T-cell (primary cell): ENCODE results near the gene GAL3ST3. TPM values are rescaled to one million over a fixed set of nuclear protein-coding genes. Genes with fewer than 3 reads are reported as not detected.
A peak's percentile ranks its signal among the peaks of the same experiment; 100 is the strongest.

Source experiments
- ATAC-seq, 4 experiments: fragments of 200-7000 bp in 3 of 4; fragments of 150-1000 bp in 1 of 4; cut with Tn5 transposase; replicated peaks in 1 of 4; 1 replicate in 3 of 4; 2 replicates in 1 of 4; pipeline ENCODE4 v1.10.0; 2021; ENCODE audit warnings: moderate library complexity in 3 of 4, mild to moderate bottlenecking in 2 of 4, moderate number of reproducible peaks in 1 of 4
- CTCF ChIA-PET, 2 donors: fragments of 300-600 bp; sonication (Branson Sonifier 250); formaldehyde crosslinking; loops; one replicate each; lab custom pipeline; 2022; ENCODE audit warnings: antibody characterized with exemption in 2 of 2; lab: Charles Lee
- POLR2A ChIA-PET, 2 donors: fragments of 300-600 bp; sonication (Branson Sonifier 250); formaldehyde crosslinking; loops; one replicate each; lab custom pipeline; 2022; ENCODE audit warnings: antibody characterized with exemption in 2 of 2; lab: Charles Lee
- DNase-seq, 35 experiments: peaks; one replicate each; pipeline versions ENCODE4 v3.0.0 to v3.0.0-alpha.2; 2013 to 2023
- H3K27ac ChIP-seq: one replicate; pipeline ENCODE4 v1.5.1; 2013; ENCODE audit warnings: low read length
- H3K27me3 ChIP-seq, 2 experiments: replicated peaks in 1 of 2; 1 replicate in 1 of 2; 2 replicates in 1 of 2; pipeline versions ENCODE4 v1.6.1 to v1.7.0; 2013; ENCODE audit warnings: low read length in 1 of 2, mixed read lengths in 1 of 2; ENCODE audit not compliant: control insufficient read depth in 2 of 2, insufficient read depth in 2 of 2; ENCODE audit errors: extremely low read depth in 1 of 2
- H3K36me3 ChIP-seq, 2 donors: 1 replicate in 1 of 2; 2 replicates in 1 of 2; pipeline versions ENCODE4 v1.6.1 to v1.7.0; 2013; ENCODE audit warnings: low read length in 1 of 2; ENCODE audit not compliant: control insufficient read depth in 2 of 2, insufficient read depth in 1 of 2; ENCODE audit errors: extremely low read depth in 1 of 2
- H3K4me1 ChIP-seq, 2 experiments: 1 replicate in 1 of 2; 2 replicates in 1 of 2; pipeline versions ENCODE4 v1.6.1 to v1.7.0; 2013; ENCODE audit warnings: low read length in 2 of 2, mixed read lengths in 1 of 2; ENCODE audit not compliant: insufficient read depth in 2 of 2, control insufficient read depth in 1 of 2; ENCODE audit errors: extremely low read depth in 1 of 2
- H3K4me3 ChIP-seq, 2 donors: 1 replicate in 1 of 2; 2 replicates in 1 of 2; pipeline versions ENCODE4 v1.5.1 to v1.7.0; 2013; ENCODE audit warnings: mild to moderate bottlenecking in 2 of 2, low read length in 1 of 2, moderate library complexity in 1 of 2; ENCODE audit not compliant: control insufficient read depth in 1 of 2; ENCODE audit errors: extremely low read depth in 1 of 2
- H3K9me3 ChIP-seq: 2 replicates; pipeline ENCODE4 v1.7.0; 2013
- H3K27ac Mint-ChIP-seq, 2 donors: one replicate each; pipeline ENCODE4 v1.8.0; 2020 to 2021; ENCODE audit warnings: mild to moderate bottlenecking in 2 of 2, mixed read lengths in 2 of 2
- H3K27me3 Mint-ChIP-seq, 2 donors: one replicate each; pipeline ENCODE4 v1.8.0; 2021 to 2022; ENCODE audit warnings: mixed read lengths in 2 of 2
- H3K36me3 Mint-ChIP-seq: one replicate; pipeline ENCODE4 v1.8.0; 2021; ENCODE audit warnings: mixed read lengths
- H3K4me1 Mint-ChIP-seq, 3 donors: one replicate each; pipeline ENCODE4 v1.8.0; 2020 to 2022; ENCODE audit warnings: mixed read lengths in 3 of 3, mild to moderate bottlenecking in 1 of 3
- H3K4me3 Mint-ChIP-seq, 3 donors: one replicate each; pipeline ENCODE4 v1.8.0; 2020 to 2022; ENCODE audit warnings: mild to moderate bottlenecking in 3 of 3, mixed read lengths in 3 of 3, moderate library complexity in 3 of 3
- H3K9me3 Mint-ChIP-seq, 3 donors: one replicate each; pipeline ENCODE4 v1.8.0; 2020 to 2022; ENCODE audit warnings: mixed read lengths in 3 of 3
- WGBS: methylation state at CpG from one replicate; pipeline ENCODE4 v1.1.5; 2013; ENCODE audit warnings: missing lambda C conversion rate; ENCODE audit not compliant: insufficient coverage; 5-methylcytosine and 5-hydroxymethylcytosine counted together
- total RNA-seq, 35 experiments: library from RNA in 6 of 35; stranded (reverse) in 6 of 35; fragments of 120-200 nt in 1 of 35; gene quantifications; one replicate each; pipeline versions ENCODE4 v1.2.1 to v1.2.4 and lab custom pipeline; 2013 to 2026

Gene GAL3ST3
- total RNA-seq, 5 donors from 2014 or later (not counting 1 experiment from before 2014, with no cell fraction given): 0.18 TPM; not detected in 4

- ATAC-seq (peak; percentile 90 to 95 (median 94)), DNase-seq (peak; percentile 29 to 86 (median 67))
- Mint-ChIP-seq H3K27me3 (peaks cover 3 to 7% of the 10 kb centered on the region in 2 donors), H3K36me3 (no peaks in the 10 kb centered on the region), H3K4me3 (peak overlapping the region in 2 of 3 donors; percentile 24 to 45), H3K27ac (no peak overlapping the region), H3K9me3 (no peaks in the 10 kb centered on the region), H3K4me1 (peaks cover 5 to 13% (median 6%) of the 10 kb centered on the region in 3 donors)
- H3K4me1 ChIP-seq: peaks cover 0 to 15% of the 10 kb centered on the region in 2 experiments
- peak overlapping the region in 1 of 2 donors; percentile 10 for H3K4me3 ChIP-seq
- WGBS: 24% methylated on average over 44 of the region's 46 CpGs
- H3K27ac ChIP-seq: no peak overlapping the region
- ChIA-PET POLR2A (interaction anchor here in 1 of 2 donors (0.5 kb wide), 1 partner anchor 218 kb away, joined by 3 read pairs; no protein-coding TSS in a partner anchor), CTCF (interaction anchor here (0.6 to 0.8 kb wide), 3 partner anchors 29 to 467 kb away, joined by 3 to 4 read pairs (median 3); no protein-coding TSS in a partner anchor)
- H3K9me3 ChIP-seq: no peaks in the 10 kb centered on the region
- peaks cover 0 to 20% of the 10 kb centered on the region in 2 experiments for H3K27me3 ChIP-seq
- no peaks in the 10 kb centered on the region for H3K36me3 ChIP-seq
Observed at GRCh38 chr11:66022401-66023185, 26.4 kb downstream of the GAL3ST3 start.

GRCh38 chr11:66020618-66021357 lies 28.2 kb downstream of the GAL3ST3 start:
- H3K27ac Mint-ChIP-seq: no peak overlapping the region
- CTCF ChIA-PET: no interaction called here

GRCh38 chr11:66020212-66020611 lies 28.7 kb downstream of the GAL3ST3 start:
- WGBS: 80% methylated on average over 5 of the region's 8 CpGs
- ChIA-PET POLR2A (no interaction called here), CTCF (no interaction called here)
- Histone ChIP-seq H3K27ac (no peak overlapping the region), H3K27me3 (peaks cover 0 to 19% of the 10 kb centered on the region in 2 experiments), H3K36me3 (no peaks in the 10 kb centered on the region), H3K4me3 (no peak overlapping the region), H3K9me3 (no peaks in the 10 kb centered on the region), H3K4me1 (peaks cover 0 to 15% of the 10 kb centered on the region in 2 experiments)
- Mint-ChIP-seq H3K4me1 (peaks cover 5 to 13% (median 6%) of the 10 kb centered on the region in 3 donors), H3K4me3 (no peak overlapping the region), H3K9me3 (no peaks in the 10 kb centered on the region), H3K27ac (no peak overlapping the region), H3K27me3 (peaks cover 3 to 7% of the 10 kb centered on the region in 2 donors), H3K36me3 (no peaks in the 10 kb centered on the region)
- DNase-seq (no peak), ATAC-seq (no peak)

More at GRCh38 chr11:66020618-66021357, 28.2 kb downstream of the GAL3ST3 start:
- DNase-seq (peak in 8 of 35 experiments; percentile 8 to 55 (median 18)), ATAC-seq (no peak)
- no peak overlapping the region for H3K27ac ChIP-seq
- no peaks in the 10 kb centered on the region for H3K36me3 ChIP-seq
- Mint-ChIP-seq H3K9me3 (no peaks in the 10 kb centered on the region), H3K36me3 (no peaks in the 10 kb centered on the region), H3K27me3 (peaks cover 3 to 7% of the 10 kb centered on the region in 2 donors), H3K4me1 (peaks cover 5 to 13% (median 6%) of the 10 kb centered on the region in 3 donors), H3K4me3 (no peak overlapping the region)
- POLR2A ChIA-PET: no interaction called here
- H3K27me3 ChIP-seq: peaks cover 0 to 20% of the 10 kb centered on the region in 2 experiments
- H3K9me3 ChIP-seq: no peaks in the 10 kb centered on the region
- no peak overlapping the region for H3K4me3 ChIP-seq
- peaks cover 0 to 15% of the 10 kb centered on the region in 2 experiments for H3K4me1 ChIP-seq
- WGBS: 56% methylated on average over 13 of the region's 25 CpGs

- H3K9me3 ChIP-seq: no peaks in the 10 kb centered on the region
- ATAC-seq: no peak
- no peak overlapping the region for H3K27ac ChIP-seq
- POLR2A ChIA-PET: no interaction called here
- Mint-ChIP-seq H3K9me3 (no peaks in the 10 kb centered on the region), H3K27me3 (peaks cover 4 to 12% of the 10 kb centered on the region in 2 donors), H3K4me1 (peaks cover under 1 to 9% (median under 1%) of the 10 kb centered on the region in 3 donors), H3K36me3 (no peaks in the 10 kb centered on the region), H3K4me3 (no peak overlapping the region), H3K27ac (no peak overlapping the region)
- H3K36me3 ChIP-seq: no peaks in the 10 kb centered on the region
- no peak overlapping the region for H3K4me3 ChIP-seq
- CTCF ChIA-PET: interaction anchor here in 1 of 2 donors (0.6 kb wide), 1 partner anchor 248 kb away, joined by 3 read pairs; no protein-coding TSS in a partner anchor
- peaks cover 0 to 10% of the 10 kb centered on the region in 2 experiments for H3K4me1 ChIP-seq
- 64% methylated on average over 4 of the region's 4 CpGs for WGBS
- H3K27me3 ChIP-seq: peaks cover 0 to 28% of the 10 kb centered on the region in 2 experiments
- no peak for DNase-seq
Observed at GRCh38 chr11:66017321-66017720, 31.6 kb downstream of the GAL3ST3 start.

- H3K4me1 Mint-ChIP-seq: peaks cover 0 to 9% (median 0%) of the 10 kb centered on the region in 3 donors
- 81% methylated on average over 10 of the region's 10 CpGs for WGBS
- H3K9me3 Mint-ChIP-seq: no peaks in the 10 kb centered on the region
- Histone ChIP-seq H3K36me3 (no peaks in the 10 kb centered on the region), H3K4me3 (no peak overlapping the region), H3K4me1 (peaks cover 0 to 12% of the 10 kb centered on the region in 2 experiments), H3K9me3 (no peaks in the 10 kb centered on the region), H3K27me3 (peaks cover 0 to 28% of the 10 kb centered on the region in 2 experiments), H3K27ac (no peak overlapping the region)
- DNase-seq: no peak
- H3K27ac Mint-ChIP-seq: no peak overlapping the region
- H3K36me3 Mint-ChIP-seq: no peaks in the 10 kb centered on the region
- ATAC-seq: no peak
- POLR2A ChIA-PET: no interaction called here
- no peak overlapping the region for H3K4me3 Mint-ChIP-seq
- peaks cover 4 to 12% of the 10 kb centered on the region in 2 donors for H3K27me3 Mint-ChIP-seq
- CTCF ChIA-PET: interaction anchor here in 1 of 2 donors (1.0 kb wide), 1 partner anchor 48 kb away, joined by 3 read pairs; no protein-coding TSS in a partner anchor
Observed at GRCh38 chr11:66016793-66017177, 32.2 kb downstream of the GAL3ST3 start.
